ENCODE results near the gene THSD7B.

The THSD7B gene

GRCh38 chr2:137721733-137722132 lies 956.4 kb downstream of the THSD7B start:
- CTCF ChIA-PET, result no interaction called here
- POLR2A ChIA-PET, result no interaction called here
- no peak for TF ChIP-seq CTCF (IDR thresholded peaks at IDR 0.05; ENCODE audit: control extremely low read depth, extremely low read depth, low read depth, missing control alignments)
- no peak for DNase-seq (ENCODE audit: extremely low spot score)

GRCh38 chr2:137724912-137725311 lies 959.6 kb downstream of the THSD7B start:
- CTCF ChIA-PET, result no interaction called here
- no peak for TF ChIP-seq CTCF (IDR thresholded peaks at IDR 0.05; ENCODE audit: control extremely low read depth, extremely low read depth, low read depth, missing control alignments)
- POLR2A ChIA-PET, result no interaction called here
- no peak for DNase-seq (ENCODE audit: extremely low spot score)

Measured in GM10248 (cell line).